Mucosa of stomach (tissue), 1 donor: Measurements from ENCODE around the gene EPB41L4B.
"Not testable (repeated sequence)": the region's sequence is repeated elsewhere in the genome, so short reads cannot be mapped to it uniquely, and the experiment has no call there.

ENCODE experiments used
- H3K27me3 ChIP-seq: one replicate; pipeline ENCODE4 v1.7.0; 2013; ENCODE audit warnings: mild to moderate bottlenecking, low read length; ENCODE audit not compliant: control insufficient read depth, insufficient read depth
- H3K36me3 ChIP-seq: one replicate; pipeline ENCODE4 v1.7.0; 2013; ENCODE audit warnings: low read length; ENCODE audit not compliant: control insufficient read depth, insufficient read depth
- H3K4me1 ChIP-seq: one replicate; pipeline ENCODE4 v1.7.0; 2013; ENCODE audit warnings: mild to moderate bottlenecking, low read length; ENCODE audit not compliant: control insufficient read depth, insufficient read depth
- H3K4me3 ChIP-seq: one replicate; pipeline ENCODE4 v1.7.0; 2013; ENCODE audit warnings: low read length
- H3K9ac ChIP-seq: one replicate; pipeline ENCODE4 v1.7.0; 2013; ENCODE audit warnings: mild to moderate bottlenecking, low read length, moderate library complexity
- H3K9me3 ChIP-seq: one replicate; pipeline ENCODE4 v1.7.0; 2013; ENCODE audit warnings: mild to moderate bottlenecking, low read length, moderate library complexity; ENCODE audit not compliant: control insufficient read depth
- donor health status: Pancreatic carcinoma.

EPB41L4B gene

GRCh38 chr9:109320742-109321448 is at the start of gene EPB41L4B:
Gene EPB41L4B (minus strand): TSS chr9:109321059. CDS start chr9:109320446, 613 bp downstream.
- Histone ChIP-seq H3K36me3 (no peaks in the 10 kb centered on the region), H3K9me3 (no peaks in the 10 kb centered on the region), H3K4me3 (peak within 1 kb of the TSS; percentile 40), H3K9ac (peak within 1 kb of the TSS; percentile 84), H3K27me3 (peaks cover 8% of the 10 kb centered on the region), H3K4me1 (peaks cover 20% of the 10 kb centered on the region)

DNA sequence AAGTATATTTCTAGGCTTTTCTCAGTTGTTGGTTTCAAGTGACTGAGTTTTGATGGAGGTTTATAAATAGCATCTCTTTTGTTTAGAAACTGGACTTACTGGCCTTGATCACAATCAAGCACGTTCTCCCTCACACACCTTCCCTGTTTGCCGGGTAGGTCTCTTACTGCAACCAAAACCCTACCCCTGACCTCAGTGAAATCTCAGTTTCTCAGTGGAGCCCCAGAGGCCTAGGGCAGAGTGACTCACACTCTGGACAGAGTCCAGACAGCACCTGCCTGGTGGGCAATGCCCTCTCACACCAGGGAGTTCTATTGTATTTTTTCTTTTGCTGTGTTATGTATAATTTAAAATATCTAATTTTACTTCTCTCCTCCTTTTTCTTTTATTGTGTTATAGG is 48.4 kb upstream of the EPB41L4B start:
- Histone ChIP-seq H3K9me3 (no peaks in the 10 kb centered on the region), H3K4me1 (no peaks in the 10 kb centered on the region), H3K4me3 (no peak overlapping the region), H3K36me3 (no peaks in the 10 kb centered on the region), H3K27me3 (no peaks in the 10 kb centered on the region), H3K9ac (no peak overlapping the region)

- no peaks in the 10 kb centered on the region for H3K9me3 ChIP-seq
- H3K36me3 ChIP-seq, result no peaks in the 10 kb centered on the region
- no peak overlapping the region for H3K9ac ChIP-seq
- no peaks in the 10 kb centered on the region for H3K4me1 ChIP-seq
- H3K27me3 ChIP-seq, result no peaks in the 10 kb centered on the region
- H3K4me3 ChIP-seq, result no peak overlapping the region
These were observed 39.9 kb upstream of the EPB41L4B start for GRCh38 chr9:109360771-109361170.

- H3K9ac ChIP-seq, H3K4me3 ChIP-seq, H3K9me3 ChIP-seq, H3K4me1 ChIP-seq, H3K27me3 ChIP-seq, H3K36me3 ChIP-seq: not testable (repeated sequence)
These were observed 38.2 kb upstream of the EPB41L4B start for GRCh38 chr9:109358968-109359603.

- H3K4me3 ChIP-seq, result no peak overlapping the region
- H3K9ac ChIP-seq, result no peak overlapping the region
- H3K4me1 ChIP-seq, result no peaks in the 10 kb centered on the region
- H3K9me3 ChIP-seq, result no peaks in the 10 kb centered on the region
- H3K27me3 ChIP-seq, result no peaks in the 10 kb centered on the region
- H3K36me3 ChIP-seq, result no peaks in the 10 kb centered on the region
These were observed 34.9 kb upstream of the EPB41L4B start for GRCh38 chr9:109355564-109356297.

- Histone ChIP-seq H3K4me3 (no peak overlapping the region), H3K36me3 (no peaks in the 10 kb centered on the region), H3K9ac (no peak overlapping the region), H3K4me1 (peaks cover 5% of the 10 kb centered on the region), H3K27me3 (no peaks in the 10 kb centered on the region), H3K9me3 (no peaks in the 10 kb centered on the region)
These were observed 33.3 kb upstream of the EPB41L4B start for GRCh38 chr9:109354190-109354589.

DNA sequence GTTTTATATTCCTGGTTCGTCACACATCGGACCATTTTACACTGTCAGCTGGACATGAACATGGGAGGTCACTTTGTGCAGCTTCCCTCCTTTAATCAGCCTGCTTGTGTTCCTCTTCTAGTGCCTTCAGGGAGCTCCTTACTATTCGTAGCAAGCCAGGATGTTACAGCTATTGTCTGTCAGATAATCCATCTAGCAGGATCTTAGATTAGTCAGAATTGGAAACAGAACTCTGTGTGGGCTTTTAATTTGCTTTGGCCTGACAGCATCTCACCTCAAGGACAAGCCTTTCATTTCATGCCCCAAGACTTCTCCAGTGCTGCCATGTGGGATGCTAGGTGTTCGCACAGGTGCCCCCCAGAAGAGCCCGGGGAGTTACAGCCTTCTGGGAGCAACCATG is 30.2 kb upstream of the EPB41L4B start:
- H3K27me3 ChIP-seq, result no peaks in the 10 kb centered on the region
- no peaks in the 10 kb centered on the region for H3K36me3 ChIP-seq
- H3K9ac ChIP-seq, result no peak overlapping the region
- no peak overlapping the region for H3K4me3 ChIP-seq
- H3K4me1 ChIP-seq, result peaks cover 5% of the 10 kb centered on the region
- H3K9me3 ChIP-seq, result no peaks in the 10 kb centered on the region

GRCh38 chr9:109349421-109349846 is 28.6 kb upstream of the EPB41L4B start:
- H3K27me3 ChIP-seq, result no peaks in the 10 kb centered on the region
- H3K36me3 ChIP-seq, result no peaks in the 10 kb centered on the region
- no peak overlapping the region for H3K9ac ChIP-seq
- H3K4me1 ChIP-seq, result peaks cover 12% of the 10 kb centered on the region
- H3K9me3 ChIP-seq, result no peaks in the 10 kb centered on the region
- no peak overlapping the region for H3K4me3 ChIP-seq

- no peak overlapping the region for H3K4me3 ChIP-seq
These were observed 26.0 kb upstream of the EPB41L4B start for GRCh38 chr9:109346904-109347303.

DNA sequence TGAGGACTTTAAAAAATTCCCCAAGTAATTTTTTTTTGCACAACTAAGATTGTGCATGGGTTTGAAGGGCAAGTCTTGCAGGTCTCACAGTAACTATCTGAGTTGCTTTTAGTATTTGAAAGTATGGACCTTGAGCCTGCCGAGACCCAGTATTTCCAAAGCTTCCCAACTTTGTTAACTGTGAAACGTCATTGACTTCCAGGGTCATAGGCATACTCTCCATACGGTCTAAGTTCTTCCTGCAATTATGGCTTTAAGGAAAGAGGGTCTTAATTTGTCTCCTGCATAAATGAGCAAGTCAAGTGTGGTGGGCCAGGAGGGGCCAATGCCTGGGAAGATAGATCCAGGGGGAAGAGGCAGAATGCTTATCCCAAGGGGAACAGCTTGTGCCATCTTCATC is 24.0 kb upstream of the EPB41L4B start:
- Histone ChIP-seq H3K9ac (peak overlapping the region; percentile 53), H3K4me1 (peaks cover 9% of the 10 kb centered on the region), H3K4me3 (no peak overlapping the region), H3K36me3 (no peaks in the 10 kb centered on the region), H3K27me3 (no peaks in the 10 kb centered on the region), H3K9me3 (no peaks in the 10 kb centered on the region)

More at GRCh38 chr9:109346904-109347303, 26.0 kb upstream of the EPB41L4B start:
- Histone ChIP-seq H3K27me3 (no peaks in the 10 kb centered on the region), H3K36me3 (no peaks in the 10 kb centered on the region), H3K9me3 (no peaks in the 10 kb centered on the region), H3K4me1 (peaks cover 12% of the 10 kb centered on the region), H3K9ac (no peak overlapping the region)

GRCh38 chr9:109342878-109343277 is 22.0 kb upstream of the EPB41L4B start:
- no peaks in the 10 kb centered on the region for H3K9me3 ChIP-seq
- H3K27me3 ChIP-seq, result no peaks in the 10 kb centered on the region
- no peak overlapping the region for H3K4me3 ChIP-seq
- H3K9ac ChIP-seq, result no peak overlapping the region
- peaks cover 7% of the 10 kb centered on the region for H3K4me1 ChIP-seq
- no peaks in the 10 kb centered on the region for H3K36me3 ChIP-seq

DNA sequence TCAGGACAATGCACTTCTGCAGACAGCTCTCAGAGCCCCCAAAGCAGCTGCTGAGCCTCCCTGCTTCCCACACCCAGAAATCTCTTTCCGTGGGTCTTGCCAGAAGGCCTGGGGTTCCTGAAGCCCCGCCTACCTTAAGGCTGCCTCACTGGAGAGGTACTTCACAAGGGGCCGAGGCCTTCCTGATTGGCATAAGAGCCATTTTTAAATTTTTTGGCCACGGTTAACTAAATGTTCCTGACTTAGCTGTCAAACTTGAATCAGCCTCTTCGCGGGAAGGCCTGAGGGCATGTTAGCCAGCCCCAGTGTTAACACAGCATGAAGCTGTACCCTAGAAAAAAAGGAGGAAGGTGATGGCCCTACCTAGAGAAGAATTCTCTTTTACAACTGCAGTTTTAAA is 20.7 kb upstream of the EPB41L4B start:
- Histone ChIP-seq H3K4me1 (peaks cover 7% of the 10 kb centered on the region), H3K36me3 (no peaks in the 10 kb centered on the region), H3K9me3 (no peaks in the 10 kb centered on the region), H3K9ac (no peak overlapping the region), H3K4me3 (no peak overlapping the region), H3K27me3 (no peaks in the 10 kb centered on the region)
